K562 (cell line): Measurements from ENCODE around the gene ELOVL7. TPM values are rescaled to one million over a fixed set of nuclear protein-coding genes. Genes with fewer than 3 reads are reported as not detected.

Experiments
- ARID3B ChIP-seq: fragments of 250-450 bp; sonication (Bioruptor Pico); IDR thresholded peaks from 2 replicates; pipeline ENCODE4 v1.4.0; 2020; ENCODE audit warnings: borderline replicate concordance
- EP400 ChIP-seq: fragments of 450-650 bp; IDR thresholded peaks from 2 replicates; pipeline ENCODE4 v1.6.1; 2017; ENCODE audit warnings: antibody characterized with exemption, mild to moderate bottlenecking, moderate library complexity
- FOXO4 ChIP-seq: fragments of 450-650 bp; formaldehyde crosslinking; IDR thresholded peaks from 2 replicates; pipeline ENCODE4 v1.4.0; 2020; ENCODE audit warnings: mild to moderate bottlenecking, moderate library complexity
- GTF2E2 ChIP-seq: fragments of 200-800 bp; sonication (Bioruptor generic); IDR thresholded peaks from 2 replicates; pipeline ENCODE4 v1.6.1; 2016; ENCODE audit warnings: missing genetic modification characterization, missing compliant biosample characterization
- JUN ChIP-seq, 2 experiments: sonication (generic) in 1 of 2; formaldehyde crosslinking in 1 of 2; IDR thresholded peaks; 2 replicates each; pipeline versions ENCODE4 v1.6.1 to v1.8.0; 2012 to 2022; ENCODE audit warnings: borderline replicate concordance in 2 of 2, mild to moderate bottlenecking in 2 of 2, improper control_type of control experiment in 1 of 2, low read depth in 1 of 2, low read length in 1 of 2, missing genetic modification reagents in 1 of 2
- KAT8 ChIP-seq: fragments of 450-650 bp; IDR thresholded peaks from 2 replicates; pipeline ENCODE4 v1.6.1; 2016; ENCODE audit warnings: low read depth, mild to moderate bottlenecking
- MAFK ChIP-seq: IDR thresholded peaks from 2 replicates; pipeline ENCODE4 v1.6.1; 2011; ENCODE audit warnings: low read length, improper control_type of control experiment
- MCM5 ChIP-seq: fragments of 450-650 bp; IDR thresholded peaks from 2 replicates; pipeline ENCODE4 v1.6.1; 2016; ENCODE audit warnings: low read depth
- MCM7 ChIP-seq, 2 experiments: fragments of 450-650 bp; IDR thresholded peaks; 2 replicates each; pipeline ENCODE4 v1.6.1; 2016 to 2018
- MLX ChIP-seq, 2 experiments: fragments of 450-650 bp in 1 of 2; sonication (generic) in 1 of 2; formaldehyde crosslinking; conservative IDR thresholded peaks; 2 replicates each; pipeline versions ENCODE4 v1.4.0 to v1.8.1; 2020 to 2022; ENCODE audit warnings: mild to moderate bottlenecking in 1 of 2, missing genetic modification reagents in 1 of 2
- NR2C1 ChIP-seq, 2 experiments: fragments of 450-650 bp; IDR thresholded peaks; 2 replicates each; pipeline ENCODE4 v1.6.1; 2017; ENCODE audit warnings: mild to moderate bottlenecking in 2 of 2, antibody characterized with exemption in 1 of 2, inconsistent platforms in 1 of 2, missing compliant biosample characterization in 1 of 2, missing genetic modification characterization in 1 of 2
- PHF8 ChIP-seq: fragments of 200-600 bp; sonication (generic); IDR thresholded peaks from 2 replicates; pipeline ENCODE4 v1.6.1; 2012; ENCODE audit warnings: mixed run types, mild to moderate bottlenecking, inconsistent platforms, low read length, moderate library complexity, borderline replicate concordance
- RUNX1 ChIP-seq: sonication (generic); IDR thresholded peaks from 2 replicates; pipeline ENCODE4 v1.6.1; 2016; ENCODE audit warnings: antibody characterized with exemption, low read depth
- SMARCE1 ChIP-seq: fragments of 450-650 bp; IDR thresholded peaks from 2 replicates; pipeline ENCODE4 v1.7.1; 2016; ENCODE audit warnings: mild to moderate bottlenecking
- TRIM24 ChIP-seq, 2 experiments: fragments of 450-650 bp; IDR thresholded peaks; 2 replicates each; pipeline ENCODE4 v1.6.1; 2016
- ZBTB33 ChIP-seq: sonication (generic); formaldehyde crosslinking; IDR thresholded peaks from 2 replicates; pipeline ENCODE4 v1.8.1; 2023; ENCODE audit warnings: mild to moderate bottlenecking, missing genetic modification reagents
- ZNF717 ChIP-seq: fragments of 250-450 bp; sonication (Bioruptor Pico); IDR thresholded peaks from 2 replicates; pipeline ENCODE4 v1.5.0; 2021
- polyA plus RNA-seq, 8 experiments: library from polyadenylated mRNA; depleted of rRNA in 4 of 8; stranded (reverse) in 5 of 8; unstranded in 3 of 8; fragments of >200 nt; fragmentation: Nextera tagmentation in 2 of 8; fragmentation: Illumina TruSeq in 1 of 8; extraction: Ambion mirVana in 2 of 8; extraction: Trizol in 1 of 8; gene quantifications; 2 replicates each; pipeline versions ENCODE4 v1.2.1 to v1.2.3, GENCODE V29; 2011 to 2014; ENCODE audit warnings: inconsistent platforms in 1 of 8, missing spikeins in 1 of 8
- total RNA-seq, 7 experiments: library from RNA; depleted of rRNA in 6 of 7; stranded (reverse); fragments of >200 nt in 6 of 7; fragmentation: Illumina TruSeq in 2 of 7; extraction: Trizol in 2 of 7; gene quantifications; 2 replicates each; pipeline versions ENCODE4 v1.2.1 to v1.2.3, GENCODE V29; 2011 to 2021; ENCODE audit warnings: low replicate concordance in 1 of 7

ELOVL7 gene
- total and polyA plus RNA-seq, 9 of the 15 experiments (the other 6 are each of a cell fraction or from before 2014, with no cell fraction given), result 4.5 to 12.3 (median 6.9) TPM

GRCh38 chr5:60820593-60821487 lies 23.2 kb downstream of the ELOVL7 start (continued):
- TF ChIP-seq PHF8 (no peak), EP400 (peak; percentile 52), MCM7 (IDR thresholded peaks at IDR 0.05) (no peak), GTF2E2 (tag) (no peak), MAFK (no peak), JUN (IDR thresholded peaks at IDR 0.05; ENCODE audit: borderline replicate concordance, low read depth, low read length) (no peak), JUN (CRISPR knock-in tag; IDR thresholded peaks at IDR 0.05; ENCODE audit: borderline replicate concordance) (no peak), NR2C1 (IDR thresholded peaks at IDR 0.05) (0 out of 2 replicates have a peak, but pooled peaks have one; percentile 34), NR2C1 (tag; IDR thresholded peaks at IDR 0.05) (no peak; the same call in 1 of the 2 replicates), KAT8 (no peak), ZBTB33 (CRISPR knock-in tag) (no peak), TRIM24 (IDR thresholded peaks at IDR 0.05) (peak; percentile 88 to 92), MCM5 (no peak), FOXO4 (CRISPR knock-in tag) (no peak), RUNX1 (no peak), ZNF717 (CRISPR knock-in tag) (no peak), SMARCE1 (peak; percentile 83), MLX (CRISPR knock-in tag; conservative IDR thresholded peaks at IDR 0.05) (no peak), ARID3B (CRISPR knock-in tag) (no peak)
